Stimulated activated naive CD4-positive, alpha-beta T cell (primary cell): Measurements from ENCODE around the gene FAF2.
"Not testable (repeated sequence)": the region's sequence is repeated elsewhere in the genome, so short reads cannot be mapped to it uniquely, and the experiment has no call there.

ENCODE experiments used
- DNase-seq, 6 experiments: peaks; one replicate each; lab custom pipeline; 2025; lab: John Stamatoyannopoulos, UW

The FAF2 gene

GRCh38 chr5:176542596-176543427, 94.6 kb downstream of the FAF2 start:
- peak; percentile 16 to 51 (median 36) for DNase-seq

GRCh38 chr5:176543428-176544182, 95.4 kb downstream of the FAF2 start:
- peak; percentile 54 to 70 (median 65) for DNase-seq

GRCh38 chr5:176545388-176545736, 97.2 kb downstream of the FAF2 start:
- DNase-seq, result no peak

- no peak for DNase-seq
These were observed 97.7 kb downstream of the FAF2 start for GRCh38 chr5:176545737-176546509.

GRCh38 chr5:176547802-176548201, 99.6 kb downstream of the FAF2 start:
- peak in 1 of 6 experiments; percentile 11 for DNase-seq

GRCh38 chr5:176548967-176549444, 100.8 kb downstream of the FAF2 start, which contains the start of gene CDHR2:
CDHR2 (plus strand) TSS chr5:176549342; CDS start chr5:176565353, 16,011 bp downstream.
- no peak for DNase-seq

- DNase-seq, result no peak
These were observed 101.7 kb downstream of the FAF2 start for GRCh38 chr5:176549871-176550270.

GRCh38 chr5:176550275-176550831, 102.2 kb downstream of the FAF2 start:
- no peak for DNase-seq

GRCh38 chr5:176550937-176551336, 102.8 kb downstream of the FAF2 start:
- not testable (repeated sequence) for DNase-seq

GRCh38 chr5:176552332-176552869, 104.2 kb downstream of the FAF2 start:
- DNase-seq, result no peak

GRCh38 chr5:176553260-176554085, 105.3 kb downstream of the FAF2 start:
- DNase-seq, result no peak

GRCh38 chr5:176557846-176558245, 109.7 kb downstream of the FAF2 start:
- no peak for DNase-seq
